OCI-LY1 (cell line): ENCODE data around the gene ELF2.

ENCODE experiments used
- CTCF ChIP-seq: fragments of 200-600 bp; sonication (generic), shearing (Covaris generic); IDR thresholded peaks from 2 replicates; pipeline ENCODE4 v1.5.1; 2017; ENCODE audit warnings: mild to moderate bottlenecking, antibody characterized with exemption, low read length, moderate library complexity, mixed read lengths
- EZH2 ChIP-seq: fragments of 200-600 bp; sonication (generic), shearing (Covaris generic); IDR thresholded peaks from 2 replicates; pipeline ENCODE4 v1.8.0; 2017; ENCODE audit warnings: borderline replicate concordance, mixed run types, mild to moderate bottlenecking, antibody characterized with exemption, low read length, moderate library complexity, mixed read lengths

GRCh38 chr4:139053909-139054308 lies 123.1 kb downstream of the ELF2 start:
- TF ChIP-seq EZH2, result no peak
- TF ChIP-seq CTCF, result no peak
